Loucy (cell line): Measurements from ENCODE around the gene RFFL.

Experiments
- EZH2phosphoT487 ChIP-seq: fragments of 200-600 bp; IDR thresholded peaks from 2 replicates; pipeline ENCODE4 v1.6.1; 2018; ENCODE audit warnings: antibody characterized with exemption, mild to moderate bottlenecking, moderate library complexity, borderline replicate concordance
- TF ChIP-seq, protein P1 (sequence below): fragments of 200-600 bp; sonication (generic); conservative IDR thresholded peaks from 2 replicates; pipeline ENCODE4 v1.5.1; 2014; ENCODE audit warnings: mild to moderate bottlenecking, antibody characterized with exemption, low read length

DNA sequence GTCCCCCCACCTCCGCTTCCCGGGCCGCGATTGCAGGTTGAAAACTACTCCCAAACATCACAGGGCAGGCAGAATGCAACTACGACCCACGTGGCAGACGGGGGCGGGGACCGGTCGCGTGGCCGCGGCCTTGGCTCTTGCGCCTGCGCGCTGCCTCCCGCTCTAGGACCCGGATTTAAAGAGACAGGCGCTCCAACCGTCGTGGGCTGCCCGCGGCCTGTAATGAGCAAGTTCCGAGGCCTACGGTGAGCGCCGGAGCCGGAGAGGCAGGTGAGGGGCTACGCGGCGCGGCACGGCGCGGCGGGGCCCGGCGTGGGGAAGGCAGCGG lies 83.2 kb downstream of the RFFL start, which contains the start of gene LIG3:
- TF ChIP-seq EZH2phosphoT487: no peak
- TF ChIP-seq, protein P1, sequence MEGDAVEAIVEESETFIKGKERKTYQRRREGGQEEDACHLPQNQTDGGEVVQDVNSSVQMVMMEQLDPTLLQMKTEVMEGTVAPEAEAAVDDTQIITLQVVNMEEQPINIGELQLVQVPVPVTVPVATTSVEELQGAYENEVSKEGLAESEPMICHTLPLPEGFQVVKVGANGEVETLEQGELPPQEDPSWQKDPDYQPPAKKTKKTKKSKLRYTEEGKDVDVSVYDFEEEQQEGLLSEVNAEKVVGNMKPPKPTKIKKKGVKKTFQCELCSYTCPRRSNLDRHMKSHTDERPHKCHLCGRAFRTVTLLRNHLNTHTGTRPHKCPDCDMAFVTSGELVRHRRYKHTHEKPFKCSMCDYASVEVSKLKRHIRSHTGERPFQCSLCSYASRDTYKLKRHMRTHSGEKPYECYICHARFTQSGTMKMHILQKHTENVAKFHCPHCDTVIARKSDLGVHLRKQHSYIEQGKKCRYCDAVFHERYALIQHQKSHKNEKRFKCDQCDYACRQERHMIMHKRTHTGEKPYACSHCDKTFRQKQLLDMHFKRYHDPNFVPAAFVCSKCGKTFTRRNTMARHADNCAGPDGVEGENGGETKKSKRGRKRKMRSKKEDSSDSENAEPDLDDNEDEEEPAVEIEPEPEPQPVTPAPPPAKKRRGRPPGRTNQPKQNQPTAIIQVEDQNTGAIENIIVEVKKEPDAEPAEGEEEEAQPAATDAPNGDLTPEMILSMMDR: no peak
